ENCODE results near the gene MYO18B. TPM values are rescaled to one million over a fixed set of nuclear protein-coding genes. Genes with fewer than 3 reads are reported as not detected.

Gene MYO18B
- total RNA-seq, 4 donors from 2014 or later = under 0.01 to 0.50 (median 0.13) TPM

DNA sequence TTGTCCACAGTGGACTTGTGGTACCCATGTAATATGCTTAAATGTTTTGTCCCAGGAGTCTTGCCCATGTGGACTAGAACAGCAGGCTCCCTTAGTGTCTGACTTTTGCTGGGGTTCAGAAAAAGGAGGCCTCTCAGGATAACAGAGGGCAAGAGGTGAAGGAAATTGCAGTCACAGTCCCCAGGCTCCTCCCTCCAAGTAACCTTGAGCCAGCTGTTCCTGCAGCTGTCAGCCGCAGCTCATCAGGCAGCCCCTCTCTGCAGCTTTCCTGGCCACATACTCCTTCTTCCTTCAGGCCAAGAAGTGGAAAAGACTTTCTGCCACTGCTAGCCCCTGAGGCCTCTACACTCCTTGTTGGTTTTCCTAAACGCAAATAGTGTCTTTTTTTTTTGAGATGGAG, 6.3 kb upstream of the MYO18B start:
- no peak for DNase-seq (ENCODE audit: extremely low spot score)
- H3K9me3 ChIP-seq = no peaks in the 10 kb centered on the region
- no peaks in the 10 kb centered on the region for H3K4me1 ChIP-seq
- intact Hi-C loops (cut with DNase I) = no loop called here
- H3K4me3 ChIP-seq = no peak overlapping the region
- no peak for TF ChIP-seq POLR2A (IDR thresholded peaks at IDR 0.05; ENCODE audit: low read depth)
- TF ChIP-seq EP300 (IDR thresholded peaks at IDR 0.05) = no peak
- no peak for TF ChIP-seq CTCF (IDR thresholded peaks at IDR 0.05)
- no peak for TF ChIP-seq POLR2AphosphoS5 (IDR thresholded peaks at IDR 0.05)
- H3K27me3 ChIP-seq = peaks cover 0 to 33% (median 0%) of the 10 kb centered on the region in 4 donors
- H3K27ac ChIP-seq (replicated peaks in 1 of 4) = no peak overlapping the region
- H3K36me3 ChIP-seq = no peaks in the 10 kb centered on the region
- WGBS = 59% methylated on average over 2 of the region's 2 CpGs

DNA sequence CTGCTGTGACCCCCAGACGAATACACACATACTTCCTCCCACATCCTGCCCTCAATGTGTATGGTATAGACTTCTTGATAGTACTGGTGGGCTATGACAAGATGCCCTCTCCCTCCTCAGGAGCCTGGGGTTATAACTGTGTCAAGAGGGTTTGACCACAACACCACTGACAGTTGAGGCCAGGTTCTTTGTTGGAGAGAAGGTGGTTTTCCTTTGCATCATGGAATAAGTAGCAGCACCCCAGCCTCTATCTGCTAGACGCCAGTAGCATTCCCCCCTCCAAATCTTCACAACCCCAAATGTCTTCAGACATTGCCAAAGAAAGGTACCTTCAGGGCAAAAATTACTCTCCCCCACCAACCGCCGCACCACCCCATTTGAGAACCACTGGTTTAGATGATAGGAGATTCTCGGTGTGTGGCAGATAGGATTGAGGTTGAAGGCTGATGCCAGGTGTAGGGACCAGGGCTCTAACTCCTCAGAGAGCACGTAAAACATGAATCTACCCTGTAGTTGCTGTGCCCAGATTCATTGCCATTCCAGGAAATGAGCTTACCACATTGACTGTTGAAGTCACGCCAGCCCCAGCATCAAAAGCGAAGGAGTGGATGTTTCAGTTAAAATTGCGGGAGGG, 5.5 kb upstream of the MYO18B start:
- Histone ChIP-seq H3K9me3 (no peaks in the 10 kb centered on the region), H3K36me3 (no peaks in the 10 kb centered on the region), H3K27ac (replicated peaks in 1 of 4) (no peak overlapping the region), H3K27me3 (peaks cover 0 to 33% (median 0%) of the 10 kb centered on the region in 4 donors), H3K4me1 (no peaks in the 10 kb centered on the region), H3K4me3 (no peak overlapping the region)
- WGBS = 74% methylated on average over 9 of the region's 9 CpGs
- no peak for TF ChIP-seq CTCF (IDR thresholded peaks at IDR 0.05)
- no peak for TF ChIP-seq POLR2A (IDR thresholded peaks at IDR 0.05; ENCODE audit: low read depth)
- no peak for TF ChIP-seq EP300 (IDR thresholded peaks at IDR 0.05)
- no peak for TF ChIP-seq POLR2AphosphoS5 (IDR thresholded peaks at IDR 0.05)
- DNase-seq (ENCODE audit: extremely low spot score) = no peak
- intact Hi-C loops (cut with DNase I) = no loop called here

DNA sequence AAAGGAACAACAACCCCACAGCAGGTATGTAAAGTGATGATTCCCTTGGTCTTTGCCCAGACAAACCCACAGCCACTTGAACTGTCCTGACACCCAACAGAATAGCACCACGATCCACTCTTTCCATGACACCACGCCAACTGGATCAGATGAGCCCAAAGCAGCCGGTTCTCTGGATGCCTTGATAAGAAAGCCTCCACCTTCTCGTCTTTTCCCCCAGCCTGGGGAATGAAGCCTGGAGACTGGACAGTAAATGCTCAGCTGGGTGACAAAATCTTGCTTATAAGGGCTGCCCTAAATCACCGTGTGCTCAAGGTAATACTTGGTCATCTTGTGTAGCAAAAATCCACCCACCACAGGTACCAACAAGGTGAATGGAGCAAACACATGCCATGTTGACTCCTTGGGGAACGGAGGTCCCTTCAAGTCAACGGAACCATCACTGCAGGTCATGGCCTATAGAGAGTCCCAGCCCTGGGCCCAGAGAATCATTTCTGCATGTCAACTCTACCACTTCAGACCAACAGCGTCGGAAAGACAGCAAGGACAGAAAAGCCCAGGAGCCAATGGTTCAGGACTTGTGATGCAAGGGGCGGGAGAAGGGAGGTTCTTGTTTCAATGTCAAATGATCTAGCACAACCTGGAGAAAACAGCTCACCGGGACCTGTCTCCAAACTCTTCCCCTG, 2.2 kb upstream of the MYO18B start:
- Histone ChIP-seq H3K4me1 (no peaks in the 10 kb centered on the region), H3K27ac (replicated peaks in 1 of 4) (no peak overlapping the region), H3K36me3 (no peaks in the 10 kb centered on the region), H3K4me3 (no peak overlapping the region), H3K27me3 (peaks cover 0 to 22% (median 0%) of the 10 kb centered on the region in 4 donors), H3K9me3 (no peaks in the 10 kb centered on the region)
- 92% methylated on average over 11 of the region's 11 CpGs for WGBS
- intact Hi-C loops (cut with DNase I) = no loop called here
- TF ChIP-seq EP300 (IDR thresholded peaks at IDR 0.05) (no peak), CTCF (IDR thresholded peaks at IDR 0.05) (no peak), POLR2AphosphoS5 (IDR thresholded peaks at IDR 0.05) (no peak), POLR2A (IDR thresholded peaks at IDR 0.05; ENCODE audit: low read depth) (no peak)
- DNase-seq (ENCODE audit: extremely low spot score) = no peak

DNA sequence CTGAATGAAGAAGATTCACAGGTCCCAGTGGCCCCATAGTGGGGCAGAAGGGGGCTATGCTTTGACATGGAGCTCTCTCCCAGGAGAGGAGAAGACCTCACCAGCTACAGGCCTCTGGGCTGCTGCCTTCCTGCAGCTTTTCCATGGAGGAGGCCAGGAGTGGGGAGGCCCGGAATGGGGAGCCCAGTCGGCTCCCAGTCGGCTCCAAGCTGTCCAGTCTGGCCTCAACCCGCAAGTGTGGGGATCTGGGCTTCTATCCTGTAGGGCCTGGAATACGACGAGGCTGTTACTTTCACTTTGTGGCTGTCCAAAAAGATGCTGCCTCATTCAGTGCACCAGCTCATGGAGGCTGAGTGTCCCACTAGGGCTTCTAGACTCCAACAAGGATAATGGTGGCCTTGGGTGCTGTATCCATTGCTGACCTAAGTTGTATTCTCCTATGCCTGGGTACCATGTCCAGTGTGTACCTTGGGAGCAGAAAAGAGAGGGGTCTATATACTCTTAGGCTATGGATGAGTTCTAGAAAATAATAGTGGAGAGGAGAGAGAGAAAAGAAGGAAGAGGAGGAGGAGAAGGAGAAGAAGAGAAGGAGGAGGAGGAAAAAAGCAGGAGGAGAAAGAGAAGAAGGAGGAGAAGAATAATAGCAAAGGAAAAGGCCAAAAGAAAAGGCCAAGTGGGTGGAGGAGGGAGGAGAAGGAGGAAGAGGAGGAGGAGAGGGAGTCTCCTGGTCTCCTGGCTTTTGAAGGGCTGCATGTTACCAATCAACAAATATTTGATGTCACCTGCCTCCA, 1.1 kb downstream of the MYO18B start:
- H3K27me3 ChIP-seq = peaks cover 0 to 9% (median 0%) of the 10 kb centered on the region in 4 donors
- no peaks in the 10 kb centered on the region for H3K9me3 ChIP-seq
- H3K36me3 ChIP-seq = no peaks in the 10 kb centered on the region
- no peak for DNase-seq (ENCODE audit: extremely low spot score)
- intact Hi-C loops (cut with DNase I) = no loop called here
- no peak overlapping the region for H3K4me3 ChIP-seq
- no peak overlapping the region for H3K27ac ChIP-seq (replicated peaks in 1 of 4)
- TF ChIP-seq EP300 (IDR thresholded peaks at IDR 0.05) = no peak
- TF ChIP-seq POLR2A (IDR thresholded peaks at IDR 0.05; ENCODE audit: low read depth) = no peak
- TF ChIP-seq POLR2AphosphoS5 (IDR thresholded peaks at IDR 0.05) = no peak
- TF ChIP-seq CTCF (IDR thresholded peaks at IDR 0.05) = no peak
- 90% methylated on average over 6 of the region's 6 CpGs for WGBS
- no peaks in the 10 kb centered on the region for H3K4me1 ChIP-seq

Measured in esophagus muscularis mucosa (tissue), 4 donors.